Type B pancreatic cell (in vitro differentiated cells): ENCODE measurements around the gene MOSPD3. TPM values are rescaled to one million over a fixed set of nuclear protein-coding genes. Genes with fewer than 3 reads are reported as not detected.
"Not testable (repeated sequence)": the region's sequence is repeated elsewhere in the genome, so short reads cannot be mapped to it uniquely, and the experiment has no call there.

Experiments
- DNase-seq: peaks from one replicate; pipeline ENCODE4 v3.0.0; 2021; ENCODE audit warnings: mixed read lengths; ENCODE audit not compliant: unreplicated experiment; ENCODE audit errors: extremely low spot score
- H3K27ac Mint-ChIP-seq: 2 replicates; pipeline ENCODE4 v1.8.0; 2021; ENCODE audit warnings: mild to moderate bottlenecking, mixed read lengths
- H3K27me3 Mint-ChIP-seq: 2 replicates; pipeline ENCODE4 v1.8.0; 2021; ENCODE audit warnings: mixed read lengths
- H3K36me3 Mint-ChIP-seq: 2 replicates; pipeline ENCODE4 v1.8.0; 2021; ENCODE audit warnings: mixed read lengths
- H3K4me1 Mint-ChIP-seq: one replicate; pipeline ENCODE4 v1.8.0; 2021; ENCODE audit warnings: mixed read lengths; ENCODE audit not compliant: unreplicated experiment
- H3K4me3 Mint-ChIP-seq: 2 replicates; pipeline ENCODE4 v1.8.0; 2021; ENCODE audit warnings: mild to moderate bottlenecking, mixed read lengths
- H3K9me3 Mint-ChIP-seq: 2 replicates; pipeline ENCODE4 v1.8.0; 2021; ENCODE audit warnings: mixed read lengths
- total RNA-seq: library from RNA; stranded (reverse); gene quantifications from 2 replicates; pipeline ENCODE4 v1.2.1, GENCODE V29; 2021; ENCODE audit warnings: low replicate concordance
- TF ChIP-seq, protein P1 (sequence below): fragments of 200-600 bp; sonication (generic); conservative IDR thresholded peaks from 2 replicates; pipeline ENCODE4 v1.5.0; 2021; ENCODE audit warnings: antibody characterized with exemption, mild to moderate bottlenecking

MOSPD3 gene
- total RNA-seq, 1 donor from 2014 or later = 28.3 TPM

DNA sequence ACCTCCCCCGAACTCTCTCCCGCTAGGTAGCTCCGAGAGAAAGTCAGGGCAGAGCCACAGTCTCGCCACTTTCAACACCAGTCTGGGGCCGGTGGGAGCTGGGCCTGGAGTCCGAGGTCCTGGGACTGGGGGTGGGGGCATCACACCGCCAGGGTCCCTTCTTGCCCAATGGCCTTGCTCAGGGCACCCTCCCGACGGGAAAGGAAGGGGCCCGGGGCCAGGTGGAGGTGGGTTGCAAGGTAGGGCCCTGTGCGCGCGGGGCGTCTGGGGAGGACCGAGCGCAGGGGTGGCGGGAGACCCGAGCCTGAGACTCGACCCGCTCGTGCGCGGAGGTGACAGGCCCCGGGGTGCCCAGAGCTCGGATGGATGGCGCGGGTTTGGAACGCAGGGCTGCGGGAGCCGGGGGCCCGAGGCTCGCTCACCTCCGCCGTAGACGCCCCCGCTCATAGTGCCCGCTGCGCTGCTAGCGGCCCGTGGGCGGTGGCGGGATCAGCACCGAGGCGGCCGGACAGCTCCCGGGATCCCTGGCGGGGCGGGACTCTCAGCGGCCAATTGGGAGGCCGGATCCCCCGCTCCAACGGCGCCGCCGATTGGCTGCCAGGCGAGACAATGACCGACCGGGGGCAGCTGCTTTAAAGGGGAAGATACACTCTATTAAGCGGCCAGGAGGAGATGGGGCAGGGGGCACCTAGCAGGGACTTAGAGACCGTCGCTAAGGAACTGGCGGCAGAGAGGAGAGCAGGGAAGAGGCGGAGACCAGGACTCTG lies 43.8 kb downstream of the MOSPD3 start, which contains the start of gene ACTL6B:
Gene ACTL6B, minus strand, starts transcription at position 541 of the 767 bp plus-strand sequence. Its CDS starts 94 bp downstream, at position 447.
- TF ChIP-seq, protein P1, sequence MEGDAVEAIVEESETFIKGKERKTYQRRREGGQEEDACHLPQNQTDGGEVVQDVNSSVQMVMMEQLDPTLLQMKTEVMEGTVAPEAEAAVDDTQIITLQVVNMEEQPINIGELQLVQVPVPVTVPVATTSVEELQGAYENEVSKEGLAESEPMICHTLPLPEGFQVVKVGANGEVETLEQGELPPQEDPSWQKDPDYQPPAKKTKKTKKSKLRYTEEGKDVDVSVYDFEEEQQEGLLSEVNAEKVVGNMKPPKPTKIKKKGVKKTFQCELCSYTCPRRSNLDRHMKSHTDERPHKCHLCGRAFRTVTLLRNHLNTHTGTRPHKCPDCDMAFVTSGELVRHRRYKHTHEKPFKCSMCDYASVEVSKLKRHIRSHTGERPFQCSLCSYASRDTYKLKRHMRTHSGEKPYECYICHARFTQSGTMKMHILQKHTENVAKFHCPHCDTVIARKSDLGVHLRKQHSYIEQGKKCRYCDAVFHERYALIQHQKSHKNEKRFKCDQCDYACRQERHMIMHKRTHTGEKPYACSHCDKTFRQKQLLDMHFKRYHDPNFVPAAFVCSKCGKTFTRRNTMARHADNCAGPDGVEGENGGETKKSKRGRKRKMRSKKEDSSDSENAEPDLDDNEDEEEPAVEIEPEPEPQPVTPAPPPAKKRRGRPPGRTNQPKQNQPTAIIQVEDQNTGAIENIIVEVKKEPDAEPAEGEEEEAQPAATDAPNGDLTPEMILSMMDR = no peak
- H3K4me3 Mint-ChIP-seq = no peak within 1 kb of the TSS
- no peaks in the 10 kb centered on the region for H3K9me3 Mint-ChIP-seq
- no peaks in the 10 kb centered on the region for H3K36me3 Mint-ChIP-seq
- H3K4me1 Mint-ChIP-seq = no peaks in the 10 kb centered on the region
- H3K27ac Mint-ChIP-seq = no peak within 1 kb of the TSS
- DNase-seq = peak; percentile 82
- H3K27me3 Mint-ChIP-seq = peaks cover 42% of the 10 kb centered on the region

DNA sequence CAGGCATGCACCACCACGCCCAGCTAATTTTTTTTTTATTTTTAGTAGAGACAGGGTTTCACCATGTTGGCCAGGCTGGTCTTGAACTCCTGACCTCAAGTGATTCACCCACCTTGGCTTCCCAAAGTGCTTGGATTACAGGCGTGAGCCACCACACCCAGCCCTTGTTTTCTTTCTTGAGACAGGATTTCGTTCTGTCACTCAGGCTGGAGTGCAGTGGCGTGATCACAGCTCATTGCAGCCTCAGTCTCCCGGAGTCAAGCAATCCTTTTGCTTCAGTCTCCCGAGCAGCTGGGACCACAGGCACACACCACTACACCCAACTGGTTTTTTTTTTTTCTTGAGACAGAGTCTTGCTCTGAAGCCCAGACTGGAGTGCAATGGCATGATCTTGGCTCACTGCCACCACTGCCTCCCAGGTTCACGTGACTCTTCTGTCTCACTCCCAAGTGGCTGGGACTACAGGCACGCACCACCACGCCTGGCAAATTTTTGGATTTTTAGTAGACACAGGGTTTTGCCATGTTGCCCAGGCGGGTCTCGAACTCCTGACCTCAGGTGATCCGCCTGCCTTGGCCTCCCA lies 49.9 kb downstream of the MOSPD3 start:
- H3K27ac Mint-ChIP-seq, H3K36me3 Mint-ChIP-seq, H3K9me3 Mint-ChIP-seq, H3K4me3 Mint-ChIP-seq, H3K4me1 Mint-ChIP-seq, DNase-seq: not testable (repeated sequence)
- H3K27me3 Mint-ChIP-seq = peaks cover 30% of the 10 kb centered on the region

Other genes with a start within 250 kb of the MOSPD3 start
- gene PILRA, start 239.1 kb upstream of the MOSPD3 start, total RNA-seq = 2.1 and 2.8 TPM in 2 replicates
- gene ZCWPW1, start 183.8 kb upstream of the MOSPD3 start, total RNA-seq = 2.2 and 2.7 TPM in 2 replicates
- gene MEPCE, start 182.7 kb upstream of the MOSPD3 start, total RNA-seq = 27.5 and 36.6 TPM in 2 replicates
- 31.4 and 33.8 TPM in 2 replicates for gene PPP1R35, start 176.0 kb upstream of the MOSPD3 start, total RNA-seq
- 1.4 and 2.8 TPM in 2 replicates for gene SPACDR, start 148.3 kb upstream of the MOSPD3 start, total RNA-seq
- 45.3 and 57.6 TPM in 2 replicates for gene TSC22D4, start 133.3 kb upstream of the MOSPD3 start, total RNA-seq
- gene NYAP1, start 128.6 kb upstream of the MOSPD3 start, total RNA-seq = 2.1 and 6.3 TPM in 2 replicates
- gene AGFG2, start 73.3 kb upstream of the MOSPD3 start, total RNA-seq = 16.3 and 21.0 TPM in 2 replicates
- 3.1 and 5.6 TPM in 2 replicates for gene SAP25, start 38.6 kb upstream of the MOSPD3 start, total RNA-seq
- gene LRCH4, start 26.4 kb upstream of the MOSPD3 start, total RNA-seq = 64.5 and 66.7 TPM in 2 replicates
- gene FBXO24, start 26.2 kb upstream of the MOSPD3 start, total RNA-seq = 0.76 and 0.77 TPM in 2 replicates
- gene PCOLCE, start 10.2 kb upstream of the MOSPD3 start, total RNA-seq = 11.6 and 152 TPM in 2 replicates
- gene TFR2, start 29.0 kb downstream of the MOSPD3 start, total RNA-seq = 1.8 and 2.5 TPM in 2 replicates
- gene ACTL6B, start 43.9 kb downstream of the MOSPD3 start, total RNA-seq = 1.8 and 2.4 TPM in 2 replicates
- gene GNB2, start 61.2 kb downstream of the MOSPD3 start, total RNA-seq = 179 and 203 TPM in 2 replicates
- gene GIGYF1, start 81.7 kb downstream of the MOSPD3 start, total RNA-seq = 49.5 and 79.4 TPM in 2 replicates
- gene POP7, start 93.6 kb downstream of the MOSPD3 start, total RNA-seq = 39.2 and 41.0 TPM in 2 replicates
- 0.22 and 0.40 TPM in 2 replicates for gene EPO, start 107.9 kb downstream of the MOSPD3 start, total RNA-seq
- gene ZAN, start 121.1 kb downstream of the MOSPD3 start, total RNA-seq = not detected in 2 replicates
- 69.3 and 78.4 TPM in 2 replicates for gene EPHB4, start 215.0 kb downstream of the MOSPD3 start, total RNA-seq
- 31.4 and 37.1 TPM in 2 replicates for gene SLC12A9, start 240.2 kb downstream of the MOSPD3 start, total RNA-seq